ENCODE results near the gene WASHC4.

The WASHC4 gene

GRCh38 chr12:105214670-105215375, 107.3 kb downstream of the WASHC4 start:
- DNase-seq, result no peak

GRCh38 chr12:105218434-105218833, 110.9 kb downstream of the WASHC4 start:
- no peak for DNase-seq
